Lung (tissue), 12 donors: ENCODE data around the gene CMIP. TPM values are rescaled to one million over a fixed set of nuclear protein-coding genes. Genes with fewer than 3 reads are reported as not detected.

Experiments used
- ATAC-seq: fragments of 200-7000 bp; cut with Tn5 transposase; one replicate; pipeline ENCODE4 v1.9.1; 2020; ENCODE audit warnings: moderate number of reproducible peaks; ENCODE audit not compliant: insufficient read depth, low FRiP score
- DNase-seq, 3 donors: peaks; one replicate each; pipeline ENCODE4 v3.0.0-alpha.2; 2013 to 2017
- H3K27ac ChIP-seq, 2 donors: one replicate each; pipeline ENCODE4 v1.5.1; 2013; ENCODE audit warnings: mild to moderate bottlenecking in 2 of 2, moderate library complexity in 2 of 2, control low read depth in 1 of 2, inconsistent platforms in 1 of 2, low read depth in 1 of 2, low read length in 1 of 2
- H3K27me3 ChIP-seq, 3 donors: one replicate each; pipeline ENCODE4 v1.5.1; 2013; ENCODE audit warnings: low read length in 2 of 3; ENCODE audit not compliant: control insufficient read depth in 3 of 3, insufficient read depth in 3 of 3
- H3K36me3 ChIP-seq, 4 donors: one replicate each; pipeline ENCODE4 v1.5.1; 2013; ENCODE audit warnings: low read length in 4 of 4, mild to moderate bottlenecking in 1 of 4, moderate library complexity in 1 of 4; ENCODE audit not compliant: control insufficient read depth in 4 of 4, insufficient read depth in 4 of 4
- H3K4me1 ChIP-seq, 5 donors: one replicate each; pipeline ENCODE4 v1.5.1; 2013; ENCODE audit warnings: low read length in 5 of 5, mild to moderate bottlenecking in 2 of 5, moderate library complexity in 1 of 5; ENCODE audit not compliant: control insufficient read depth in 5 of 5, insufficient read depth in 5 of 5
- H3K4me3 ChIP-seq: one replicate; pipeline ENCODE4 v1.5.1; 2013; ENCODE audit warnings: mild to moderate bottlenecking, control low read depth, moderate library complexity
- H3K9ac ChIP-seq, 2 donors: one replicate each; pipeline ENCODE4 v1.5.1; 2013; ENCODE audit warnings: low read length in 2 of 2, control low read depth in 1 of 2; ENCODE audit not compliant: insufficient read depth in 1 of 2
- H3K9me3 ChIP-seq, 4 donors: one replicate each; pipeline ENCODE4 v1.5.1; 2013; ENCODE audit warnings: low read length in 3 of 4, mild to moderate bottlenecking in 1 of 4, moderate library complexity in 1 of 4; ENCODE audit not compliant: control insufficient read depth in 4 of 4, insufficient read depth in 3 of 4
- CTCF ChIP-seq: IDR thresholded peaks from 2 replicates; pipeline ENCODE4 v1.5.1; 2012; ENCODE audit warnings: mild to moderate bottlenecking; ENCODE audit errors: control extremely low read depth, extremely low read depth
- WGBS, 2 donors: extraction: QIAGEN DNeasy Blood & Tissue Kit; methylation state at CpG; one replicate each; pipeline ENCODE4 v1.1.7; 2013; 5-methylcytosine and 5-hydroxymethylcytosine counted together
- polyA plus RNA-seq, 2 donors: library from polyadenylated mRNA; stranded (reverse); fragments of 200-250 nt; gene quantifications; one replicate each; pipeline ENCODE4 v1.2.1, GENCODE V29; 2013
- total RNA-seq, 2 donors: library from RNA; depleted of rRNA in 1 of 2; stranded (reverse); fragments of >200 nt in 1 of 2; gene quantifications; one replicate each; pipeline ENCODE4 v1.2.1, GENCODE V29; 2014 to 2021
- donor health status: control.
- donor health status: control.
- donor health status: Bipolar disorder and iron deficiency.
- donor health status: healthy.
- donor health status: DM: yes; HTN: yes; CAD: no.

CMIP gene
- total and polyA plus RNA-seq, 4 donors: 11.8 to 80.5 (median 48.6) TPM

DNA sequence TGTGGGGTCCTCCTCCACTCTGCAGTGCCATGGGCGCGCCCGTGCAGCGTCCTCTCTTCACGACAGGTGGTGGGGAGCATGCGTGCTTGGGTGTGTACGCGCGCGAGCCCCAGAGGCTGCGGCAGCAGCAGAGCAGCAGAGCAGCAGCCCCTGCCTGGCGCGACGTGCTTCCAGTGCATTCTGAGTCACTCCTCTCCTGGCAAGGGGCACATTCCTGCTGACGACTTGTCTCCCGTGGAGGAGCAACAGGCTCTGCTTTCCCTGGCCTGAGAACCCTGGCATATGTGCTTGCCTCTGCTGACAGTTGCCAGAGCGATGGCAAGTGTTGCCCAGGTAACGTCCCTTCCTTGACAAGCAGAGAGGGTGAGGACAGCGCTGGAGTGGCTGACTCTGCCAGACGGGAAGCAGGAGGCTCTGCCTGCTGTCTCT, 200.7 kb downstream of the CMIP start:
- H3K4me1 ChIP-seq: peaks cover 0 to 16% (median 10%) of the 10 kb centered on the region in 5 donors
- no peak for ATAC-seq
- H3K36me3 ChIP-seq: peaks cover 0 to 5% (median 1%) of the 10 kb centered on the region in 4 donors
- H3K9ac ChIP-seq: no peak overlapping the region
- no peaks in the 10 kb centered on the region for H3K27me3 ChIP-seq
- no peak for TF ChIP-seq CTCF
- no peak overlapping the region for H3K27ac ChIP-seq
- H3K9me3 ChIP-seq: no peaks in the 10 kb centered on the region
- 67 to 85% methylated on average over 19 to 20 of the region's 20 CpGs for WGBS, 2 donors
- peak in 2 of 3 donors; percentile 54 to 63 for DNase-seq
- no peak overlapping the region for H3K4me3 ChIP-seq

GRCh38 chr16:81645925-81646324, 201.3 kb downstream of the CMIP start:
- 95 to 97% methylated on average over 4 of the region's 4 CpGs for WGBS, 2 donors

GRCh38 chr16:81646561-81646960, 202.0 kb downstream of the CMIP start:
- Histone ChIP-seq H3K9ac (no peak overlapping the region), H3K36me3 (peaks cover 0 to 3% (median under 1%) of the 10 kb centered on the region in 4 donors), H3K27me3 (no peaks in the 10 kb centered on the region), H3K9me3 (no peaks in the 10 kb centered on the region), H3K27ac (no peak overlapping the region), H3K4me3 (no peak overlapping the region), H3K4me1 (peaks cover 0 to 28% (median 13%) of the 10 kb centered on the region in 5 donors)
- ATAC-seq: no peak
- 88 to 89% methylated on average over 1 of the region's 1 CpG for WGBS, 2 donors
- DNase-seq: no peak
- no peak for TF ChIP-seq CTCF

More at GRCh38 chr16:81645925-81646324, 201.3 kb downstream of the CMIP start:
- no peak for TF ChIP-seq CTCF
- Histone ChIP-seq H3K4me1 (peaks cover 0 to 22% (median 14%) of the 10 kb centered on the region in 5 donors), H3K4me3 (no peak overlapping the region), H3K36me3 (peaks cover 0 to 5% (median 1%) of the 10 kb centered on the region in 4 donors), H3K27me3 (no peaks in the 10 kb centered on the region), H3K9me3 (no peaks in the 10 kb centered on the region), H3K27ac (no peak overlapping the region), H3K9ac (no peak overlapping the region)
- ATAC-seq (no peak), DNase-seq (no peak)

DNA sequence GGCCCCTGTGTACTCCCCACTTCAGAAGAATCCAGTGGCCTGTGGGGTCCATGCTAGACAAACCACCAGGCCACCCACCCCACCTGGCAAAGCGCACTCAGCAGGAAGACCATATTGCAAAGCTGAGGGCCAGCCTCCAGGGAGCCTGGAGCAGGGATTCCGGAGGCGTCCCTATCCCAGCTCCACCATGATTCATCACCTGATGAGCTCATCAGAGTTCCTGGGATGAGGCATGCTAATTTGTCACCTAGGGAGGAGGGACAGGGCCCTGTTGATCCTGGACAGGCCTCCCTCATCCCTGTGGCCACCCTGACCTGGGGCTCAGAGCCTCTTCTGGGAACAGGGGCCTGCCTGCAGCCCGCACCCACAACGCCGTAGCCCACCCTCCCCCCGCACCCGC, 202.9 kb downstream of the CMIP start:
- H3K4me1 ChIP-seq: peaks cover 0 to 38% (median 18%) of the 10 kb centered on the region in 5 donors
- no peak for TF ChIP-seq CTCF
- H3K36me3 ChIP-seq: peaks cover 0 to 5% (median 0%) of the 10 kb centered on the region in 4 donors
- WGBS, 2 donors: 95% methylated on average over 6 to 8 of the region's 8 CpGs
- DNase-seq: no peak
- H3K9ac ChIP-seq: no peak overlapping the region
- no peak for ATAC-seq
- no peaks in the 10 kb centered on the region for H3K9me3 ChIP-seq
- no peak overlapping the region for H3K27ac ChIP-seq
- no peaks in the 10 kb centered on the region for H3K27me3 ChIP-seq
- H3K4me3 ChIP-seq: no peak overlapping the region
